ENCODE results near the gene LRRC25.

Gene LRRC25

DNA sequence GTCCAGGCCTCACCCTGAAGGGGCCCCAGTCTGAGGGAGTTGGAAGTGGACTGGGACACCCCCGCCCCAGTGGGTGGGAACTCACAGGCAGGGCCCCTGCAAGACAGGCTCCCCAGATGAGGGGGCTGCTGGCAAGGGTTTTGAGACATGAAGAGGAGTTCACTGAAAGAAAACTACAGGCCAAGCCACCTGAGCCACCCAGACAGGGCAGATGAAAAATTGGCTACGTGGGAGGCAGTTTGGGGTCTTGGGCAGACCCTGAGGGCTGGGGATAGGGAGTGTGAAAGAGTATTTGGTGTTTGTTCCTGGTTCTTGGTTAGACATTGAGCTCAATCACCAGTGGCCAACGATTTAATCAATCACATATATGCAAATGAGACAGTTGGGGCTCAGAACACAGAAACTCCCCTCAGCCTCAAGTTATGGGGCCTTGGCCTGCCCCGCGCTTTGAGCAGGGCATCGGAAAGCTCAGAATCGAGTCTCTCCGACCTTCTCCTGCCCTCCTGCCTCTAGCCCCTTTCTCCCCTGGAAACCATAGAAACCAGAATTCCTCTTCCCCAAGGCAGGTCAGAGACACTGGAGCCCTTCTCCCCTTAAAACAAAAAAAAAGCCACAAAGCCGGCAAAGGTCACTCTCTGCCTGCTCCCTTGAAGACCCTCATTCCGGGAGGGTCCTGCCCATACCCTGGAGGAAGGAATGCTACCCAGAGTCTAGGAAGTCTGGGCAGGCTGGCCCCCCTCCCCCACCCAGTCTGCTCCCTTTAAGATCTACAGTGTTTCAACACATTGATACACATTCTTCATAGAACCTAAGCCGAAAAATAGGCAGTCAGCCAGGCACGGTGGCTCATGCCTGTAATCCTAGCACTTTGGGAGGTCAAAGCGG, 41.8 kb upstream of the LRRC25 start:
- DNase-seq = no peak
- H3K9me3 Mint-ChIP-seq = peaks cover 3 to 5% of the 10 kb centered on the region in 2 donors
- H3K4me3 Mint-ChIP-seq = peak overlapping the region in 1 of 2 donors; percentile 23
- H3K27me3 Mint-ChIP-seq = no peaks in the 10 kb centered on the region
- peaks cover 29 to 76% of the 10 kb centered on the region in 2 donors for H3K4me1 Mint-ChIP-seq
- peaks cover 18 to 30% of the 10 kb centered on the region in 2 donors for H3K36me3 Mint-ChIP-seq
- peak overlapping the region; percentile 81 for H3K27ac Mint-ChIP-seq
- no peak for ATAC-seq (replicated peaks)

DNA sequence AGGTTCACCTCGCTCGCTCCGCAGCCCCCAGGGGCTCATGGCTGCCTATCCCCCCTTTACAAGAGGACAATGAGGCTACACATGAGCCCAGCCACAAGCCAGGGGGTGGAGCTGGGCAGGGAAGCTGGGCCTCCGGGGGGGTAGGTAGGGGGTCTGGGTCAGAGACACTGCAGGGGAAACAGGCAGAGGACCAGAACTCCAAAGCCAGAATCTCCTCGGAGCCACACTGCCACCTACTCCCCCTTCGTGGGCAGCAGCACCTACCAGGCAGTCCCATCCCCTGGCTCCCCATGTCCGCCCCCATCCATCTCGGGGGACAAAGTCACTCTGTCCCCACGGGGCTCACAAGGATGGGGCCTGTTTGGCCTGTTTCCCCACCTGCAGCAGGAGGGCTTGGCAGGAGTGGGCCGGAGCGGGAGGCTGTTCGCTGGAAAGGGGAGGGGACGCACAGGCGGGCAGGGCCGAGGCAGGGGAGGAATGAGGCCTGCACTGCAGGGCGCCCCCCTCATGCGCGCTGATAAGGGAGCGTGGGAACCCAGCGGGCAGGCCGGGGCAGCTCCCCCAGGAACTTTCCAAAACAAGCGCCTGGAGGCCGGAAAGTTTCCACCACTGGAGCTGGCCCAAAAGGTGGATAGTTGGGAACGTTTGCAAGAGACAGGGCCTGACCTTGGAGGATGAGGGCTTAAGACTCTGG, 41.1 kb upstream of the LRRC25 start:
- H3K9me3 Mint-ChIP-seq = peaks cover 3 to 5% of the 10 kb centered on the region in 2 donors
- no peak for DNase-seq
- H3K4me1 Mint-ChIP-seq = peaks cover 30 to 78% of the 10 kb centered on the region in 2 donors
- H3K36me3 Mint-ChIP-seq = peaks cover 12 to 22% of the 10 kb centered on the region in 2 donors
- peak overlapping the region; percentile 17 to 83 for H3K4me3 Mint-ChIP-seq
- ATAC-seq (replicated peaks) = no peak
- no peaks in the 10 kb centered on the region for H3K27me3 Mint-ChIP-seq
- H3K27ac Mint-ChIP-seq = peak overlapping the region; percentile 56

DNA sequence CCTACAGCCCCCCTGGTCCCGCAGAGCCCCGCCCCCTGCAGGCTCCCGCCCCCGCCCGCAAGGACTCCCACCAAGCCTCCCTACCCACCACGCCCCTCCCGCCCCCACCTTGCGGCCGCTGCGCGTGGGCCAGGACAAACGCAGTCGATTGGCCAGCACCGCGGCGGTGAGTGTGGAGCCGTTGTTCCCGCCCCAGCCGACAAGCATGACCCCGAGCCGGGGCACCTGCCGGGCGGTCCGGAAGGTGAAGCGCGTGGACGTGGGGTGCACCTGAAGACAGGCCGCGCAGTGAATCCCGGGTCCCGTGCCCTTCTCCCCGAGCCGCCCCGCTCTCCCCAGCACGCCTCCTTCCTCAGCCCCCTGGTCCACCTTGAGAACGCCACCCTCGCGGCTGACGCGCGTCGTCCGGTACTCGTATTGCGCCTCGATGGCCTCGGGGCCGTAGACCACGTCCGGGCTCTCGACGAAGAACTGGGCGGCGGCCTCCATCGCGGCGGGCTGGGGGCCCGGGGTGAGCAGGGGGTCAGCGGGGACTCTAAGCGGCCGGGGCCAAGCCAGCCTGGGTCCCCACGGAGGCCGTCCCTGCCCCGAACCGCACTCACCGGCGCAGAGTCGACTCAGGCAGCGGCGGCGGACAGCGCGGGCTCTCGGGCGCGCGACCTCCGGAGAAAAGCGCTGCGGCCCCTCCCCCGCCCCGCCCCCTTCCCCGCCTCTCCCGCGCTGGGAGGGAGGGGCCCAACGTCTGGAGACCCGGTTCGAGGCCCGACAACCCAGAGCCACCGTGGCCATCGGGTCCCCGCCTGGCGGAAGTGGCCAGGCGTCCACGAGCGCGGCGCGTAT, 40.3 kb upstream of the LRRC25 start, which contains the start of gene ISYNA1:
TSS of gene ISYNA1 (minus strand) at position 643 of the 840 bp plus-strand sequence. CDS start at position 489, 154 bp downstream.
- peak within 1 kb of the TSS; percentile 77 to 83 for H3K4me3 Mint-ChIP-seq
- H3K36me3 Mint-ChIP-seq = peaks cover 6 to 16% of the 10 kb centered on the region in 2 donors
- peaks cover 31 to 73% of the 10 kb centered on the region in 2 donors for H3K4me1 Mint-ChIP-seq
- H3K27me3 Mint-ChIP-seq = no peaks in the 10 kb centered on the region
- no peak for DNase-seq
- H3K9me3 Mint-ChIP-seq = peaks cover 3 to 5% of the 10 kb centered on the region in 2 donors
- peak within 1 kb of the TSS; percentile 76 for H3K27ac Mint-ChIP-seq
- peak; percentile 36 to 45 for ATAC-seq (replicated peaks)

DNA sequence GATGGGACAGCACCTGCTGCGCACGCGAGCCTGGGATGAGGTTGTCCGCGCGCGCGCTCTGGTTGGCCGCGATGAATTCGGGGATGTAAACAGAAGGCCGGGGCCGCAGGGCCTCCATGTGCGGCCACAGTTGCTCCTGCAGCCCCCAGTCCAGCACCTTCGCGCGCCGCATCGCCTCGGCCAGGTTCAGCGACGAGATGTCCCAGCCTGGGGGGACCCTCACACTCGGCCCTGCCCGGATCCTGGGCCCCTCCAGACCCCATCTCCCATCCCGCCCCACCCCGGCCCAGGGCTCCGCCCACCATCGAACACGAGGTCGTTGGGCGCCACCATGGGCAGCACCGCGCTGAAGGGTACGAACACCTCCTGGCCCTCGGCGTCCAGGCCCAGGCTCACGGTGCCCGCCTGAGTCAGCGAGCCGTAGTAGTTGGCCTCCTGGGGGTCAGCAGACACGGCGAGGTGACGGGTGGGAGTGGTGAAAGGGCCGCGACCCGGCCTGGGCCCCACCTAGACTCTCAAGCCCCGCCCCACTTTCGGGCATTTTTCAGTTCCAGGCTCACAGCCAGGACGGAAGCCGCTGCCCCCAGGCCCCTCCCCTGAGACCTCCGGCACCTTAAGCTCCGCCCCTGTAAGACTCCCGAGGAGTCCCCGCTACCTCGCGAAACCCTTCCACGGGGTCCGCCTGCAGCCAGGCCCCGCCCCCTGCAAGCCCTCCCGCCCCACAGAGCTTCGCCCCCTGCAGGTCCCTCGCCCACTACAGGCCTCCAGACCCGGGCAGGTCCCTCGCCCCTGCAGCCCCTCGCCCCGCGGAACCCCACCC, 39.5 kb upstream of the LRRC25 start:
- peaks cover 3 to 9% of the 10 kb centered on the region in 2 donors for H3K36me3 Mint-ChIP-seq
- H3K27ac Mint-ChIP-seq = peak overlapping the region; percentile 76
- H3K4me1 Mint-ChIP-seq = peaks cover 29 to 67% of the 10 kb centered on the region in 2 donors

DNA sequence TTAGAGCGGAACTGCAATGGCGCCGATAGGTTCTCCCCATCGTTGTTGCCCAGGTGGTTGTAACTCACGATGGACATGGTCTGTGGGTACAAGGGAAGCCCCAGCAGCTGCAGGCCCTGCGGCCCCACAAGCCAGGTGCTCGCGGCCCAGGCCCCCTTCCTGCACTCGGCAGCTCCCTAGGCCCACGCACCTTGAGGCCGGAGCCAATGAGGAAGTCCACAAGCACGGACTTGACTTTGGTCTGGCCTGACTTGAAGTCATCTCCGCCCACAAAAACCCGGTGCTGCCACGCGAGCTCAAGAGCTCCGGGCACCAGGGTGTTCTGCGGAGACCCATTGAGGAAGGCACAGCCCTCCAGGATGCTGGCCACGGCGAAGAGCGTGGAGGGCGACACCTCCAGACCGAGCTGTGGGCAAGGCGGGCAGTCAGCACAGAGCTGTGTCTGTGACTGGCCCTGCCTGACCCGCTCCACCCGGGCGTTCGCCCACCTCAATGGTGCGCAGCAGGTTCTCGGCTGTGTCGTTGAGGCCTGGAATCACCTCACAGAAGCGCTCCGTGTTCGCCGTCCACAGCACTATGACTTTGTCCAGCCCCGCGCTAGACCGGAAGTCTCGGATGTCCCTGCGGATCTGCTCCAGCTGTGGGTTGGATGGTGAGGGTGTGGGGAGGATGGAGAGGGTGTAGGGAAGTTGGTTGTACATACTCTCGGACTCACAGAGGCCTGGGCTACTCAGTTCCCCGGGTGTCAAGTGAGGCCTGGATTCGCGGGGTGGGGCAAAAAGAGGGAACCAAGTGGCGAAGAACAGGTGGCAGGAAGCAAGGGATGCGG, 38.6 kb upstream of the LRRC25 start:
- DNase-seq = no peak
- no peaks in the 10 kb centered on the region for H3K27me3 Mint-ChIP-seq
- H3K9me3 Mint-ChIP-seq = no peaks in the 10 kb centered on the region
- H3K4me1 Mint-ChIP-seq = peaks cover 27 to 60% of the 10 kb centered on the region in 2 donors
- peak overlapping the region; percentile 73 to 83 for H3K4me3 Mint-ChIP-seq
- H3K27ac Mint-ChIP-seq = peak overlapping the region; percentile 74
- H3K36me3 Mint-ChIP-seq = peaks cover 3 to 9% of the 10 kb centered on the region in 2 donors
- no peak for ATAC-seq (replicated peaks)

More for the DNA sequence above, 39.5 kb upstream of the LRRC25 start:
- Mint-ChIP-seq H3K9me3 (no peaks in the 10 kb centered on the region), H3K4me3 (peak overlapping the region; percentile 77 to 83), H3K27me3 (no peaks in the 10 kb centered on the region)
- peak; percentile 77 for DNase-seq
- peak; percentile 71 to 72 for ATAC-seq (replicated peaks)

DNA sequence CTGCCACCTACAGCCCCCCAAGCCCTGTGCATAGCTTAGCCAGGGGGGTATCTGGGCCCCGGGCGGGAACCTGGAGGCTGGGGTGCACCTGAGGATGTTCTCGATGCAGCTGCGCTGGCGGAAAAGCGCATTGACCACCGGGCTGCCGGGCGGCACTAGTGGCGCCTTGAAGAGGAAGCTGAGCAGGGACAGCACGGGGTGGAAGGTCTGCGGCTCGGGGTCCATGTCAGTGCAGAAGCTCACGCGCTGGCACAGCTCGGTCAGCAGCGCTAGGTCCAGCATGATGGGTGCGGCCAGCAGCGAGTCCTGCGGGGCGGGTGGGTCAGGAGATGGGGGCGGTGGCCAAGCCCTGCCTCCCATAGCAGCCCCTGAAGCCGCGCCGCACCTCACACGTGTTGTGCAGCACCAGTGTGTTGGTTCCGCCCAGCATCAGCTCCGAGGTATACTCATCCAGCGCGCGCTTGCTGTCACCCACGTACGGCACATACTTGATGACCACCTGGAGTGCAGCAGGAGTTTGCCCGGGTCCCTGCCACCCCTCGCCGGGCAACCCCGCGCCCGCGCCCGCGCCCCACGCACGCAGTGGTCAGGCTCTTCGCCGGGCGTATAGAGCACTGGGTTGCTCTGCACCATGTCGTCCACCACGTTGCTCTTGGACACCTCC, 37.9 kb upstream of the LRRC25 start:
- H3K4me3 Mint-ChIP-seq = peak overlapping the region in 1 of 2 donors; percentile 14
- H3K27me3 Mint-ChIP-seq = no peaks in the 10 kb centered on the region
- H3K36me3 Mint-ChIP-seq = peaks cover 3 to 5% of the 10 kb centered on the region in 2 donors
- H3K27ac Mint-ChIP-seq = no peak overlapping the region
- H3K4me1 Mint-ChIP-seq = peaks cover 25 to 64% of the 10 kb centered on the region in 2 donors
- H3K9me3 Mint-ChIP-seq = no peaks in the 10 kb centered on the region
- no peak for ATAC-seq (replicated peaks)
- no peak for DNase-seq

DNA sequence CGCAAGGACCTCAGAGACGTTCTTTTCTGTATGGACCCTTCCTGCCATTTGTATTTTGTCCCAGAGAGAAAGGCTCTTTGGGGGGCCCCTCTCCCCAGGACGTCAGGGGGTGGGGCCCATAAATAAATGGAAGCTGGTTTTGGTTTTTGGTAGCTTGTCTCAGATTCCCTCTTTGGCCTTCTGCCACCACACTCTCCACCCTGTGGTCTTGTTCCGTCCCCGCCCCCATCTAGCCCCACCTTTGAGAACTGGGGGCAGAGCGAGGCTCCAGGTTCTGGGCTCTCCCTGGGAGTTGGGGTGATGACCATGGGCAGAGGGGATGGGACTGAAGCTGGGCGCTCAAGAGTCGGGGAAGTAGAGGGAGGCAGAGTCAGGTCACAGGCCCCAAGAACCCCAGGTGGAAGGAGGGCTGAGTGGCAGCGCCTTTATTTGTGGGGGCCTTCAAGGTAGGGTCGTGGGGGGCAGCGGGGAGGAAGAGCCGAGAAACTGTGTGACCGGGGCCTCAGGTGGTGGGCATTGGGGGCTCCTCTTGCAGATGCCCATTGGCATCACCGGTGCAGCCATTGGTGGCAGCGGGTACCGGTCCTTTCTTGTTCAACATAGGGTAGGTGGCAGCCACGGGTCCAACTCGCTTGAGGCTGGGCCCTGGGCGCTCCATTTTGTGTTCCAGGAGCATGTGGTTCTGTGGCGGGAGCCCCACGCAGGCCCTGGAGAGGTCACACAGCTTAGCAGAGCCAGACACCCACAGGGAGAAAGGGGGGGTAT, 37.2 kb upstream of the LRRC25 start:
- Mint-ChIP-seq H3K27me3 (no peaks in the 10 kb centered on the region), H3K4me3 (peak overlapping the region; percentile 83 to 88), H3K36me3 (peaks cover 3% of the 10 kb centered on the region in 2 donors), H3K27ac (peak overlapping the region; percentile 73), H3K9me3 (no peaks in the 10 kb centered on the region), H3K4me1 (peaks cover 25 to 67% of the 10 kb centered on the region in 2 donors)
- DNase-seq (no peak), ATAC-seq (replicated peaks) (no peak)

DNA sequence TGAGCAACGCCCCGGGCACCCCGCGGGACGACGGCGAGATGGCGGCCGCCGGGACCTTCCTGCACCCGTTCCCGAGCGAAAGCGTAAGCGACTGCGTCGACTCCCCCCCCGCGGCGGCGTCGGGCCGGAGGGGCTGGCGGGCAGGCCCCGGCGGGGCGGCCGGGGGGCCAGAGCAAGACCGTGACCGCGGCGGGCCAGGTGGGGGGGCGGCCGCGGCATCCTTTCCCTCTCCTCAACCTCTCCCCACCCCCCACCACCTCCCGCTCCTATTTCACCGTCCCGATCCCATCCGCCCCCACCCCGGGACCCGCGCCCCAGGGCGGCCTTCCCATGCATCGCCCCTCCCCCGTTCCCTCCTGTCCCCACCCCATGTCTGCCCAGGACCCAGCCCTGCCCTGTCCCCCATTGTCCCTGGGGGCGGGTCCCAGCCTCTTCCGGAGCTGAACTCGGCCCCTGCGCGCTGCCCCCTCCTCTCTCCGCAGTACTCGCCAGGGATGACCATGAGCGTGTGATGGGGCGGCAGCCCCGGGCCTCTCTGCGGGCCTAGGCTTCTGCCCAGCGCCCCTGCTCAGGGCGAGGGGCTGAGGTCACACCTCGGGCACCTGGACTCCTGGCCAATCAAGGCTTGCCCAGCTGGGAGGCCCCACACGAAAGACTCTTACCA, 36.4 kb upstream of the LRRC25 start:
- Mint-ChIP-seq H3K27me3 (no peaks in the 10 kb centered on the region), H3K4me1 (peaks cover 25 to 66% of the 10 kb centered on the region in 2 donors), H3K36me3 (peaks cover 3% of the 10 kb centered on the region in 2 donors), H3K4me3 (peak overlapping the region; percentile 83 to 88), H3K27ac (peak overlapping the region; percentile 73), H3K9me3 (no peaks in the 10 kb centered on the region)
- DNase-seq = no peak
- no peak for ATAC-seq (replicated peaks)

DNA sequence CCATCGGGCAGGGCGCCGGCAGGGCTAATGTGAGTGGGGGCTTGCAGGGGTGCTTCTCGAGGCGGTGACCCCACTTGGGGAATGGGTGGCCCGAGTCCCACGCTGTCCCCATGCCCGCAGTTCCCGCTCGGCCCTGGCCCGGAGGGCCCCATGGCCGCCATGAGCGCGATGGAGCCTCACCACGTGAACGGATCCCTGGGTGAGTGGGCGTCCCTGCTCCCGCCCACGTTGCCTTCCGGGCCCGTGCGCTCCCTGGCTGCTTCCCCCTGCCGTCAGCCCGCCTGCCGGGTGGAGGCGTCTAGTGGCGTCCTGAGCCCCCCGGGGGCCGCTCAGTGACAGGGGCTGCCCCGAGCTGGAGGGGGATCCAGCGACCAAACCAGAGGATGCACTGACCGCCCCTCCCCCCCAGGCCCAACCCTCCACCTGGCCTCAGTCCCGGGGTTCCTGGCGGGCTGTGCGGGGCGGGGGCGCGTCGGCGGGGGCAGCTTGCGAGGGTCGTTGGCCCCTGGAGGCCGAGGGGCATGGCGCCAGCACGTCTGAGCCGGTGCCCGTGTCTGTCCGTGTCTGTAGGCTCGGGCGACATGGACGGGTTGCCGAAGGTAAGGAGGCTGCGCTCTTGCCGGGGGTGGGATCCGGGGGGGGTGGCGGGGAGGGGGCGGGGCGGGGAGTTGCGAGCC, 35.7 kb upstream of the LRRC25 start:
- DNase-seq = no peak
- Mint-ChIP-seq H3K27ac (peak overlapping the region; percentile 42), H3K4me1 (peaks cover 25 to 63% of the 10 kb centered on the region in 2 donors), H3K4me3 (peak overlapping the region; percentile 73 to 88), H3K9me3 (no peaks in the 10 kb centered on the region), H3K36me3 (peaks cover 3% of the 10 kb centered on the region in 2 donors), H3K27me3 (no peaks in the 10 kb centered on the region)
- ATAC-seq (replicated peaks) = peak; percentile 4 to 6

DNA sequence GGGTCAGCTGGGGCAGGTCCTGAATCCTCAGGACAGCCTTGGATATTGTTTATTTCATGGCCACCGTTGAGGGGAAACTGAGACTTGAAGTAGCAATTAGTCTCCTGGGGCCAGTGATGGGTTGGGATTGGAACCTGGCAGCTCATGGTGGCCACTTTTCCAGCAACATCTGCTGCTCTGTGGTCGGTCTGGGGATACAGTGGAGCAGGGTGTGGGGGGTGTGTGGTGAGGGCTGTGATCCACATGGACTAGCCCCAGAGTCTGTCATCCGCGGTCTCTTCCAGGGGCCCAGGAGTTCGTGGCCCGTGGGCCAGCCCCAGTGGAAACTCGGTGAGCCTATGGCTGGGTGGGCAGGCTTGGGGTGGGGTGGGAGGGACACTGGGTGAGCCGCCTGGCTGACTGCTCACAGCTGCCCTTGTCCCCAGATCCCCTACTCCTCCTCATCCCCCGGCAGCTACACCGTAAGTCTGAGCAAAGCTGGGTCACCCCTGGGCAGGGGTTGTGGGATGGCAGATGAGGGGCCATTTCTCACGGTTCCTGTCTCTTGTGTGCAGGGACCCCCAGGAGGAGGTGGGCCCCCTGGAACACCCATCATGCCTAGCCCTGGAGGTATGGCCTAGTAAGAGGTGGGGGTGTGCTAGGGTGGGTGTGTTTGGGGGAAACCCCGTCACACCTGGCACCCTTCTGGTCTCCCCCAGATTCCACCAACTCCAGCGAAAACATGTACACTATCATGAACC, 35.0 kb upstream of the LRRC25 start:
- peak overlapping the region; percentile 73 to 88 for H3K4me3 Mint-ChIP-seq
- DNase-seq = no peak
- ATAC-seq (replicated peaks) = no peak
- peak overlapping the region; percentile 65 for H3K27ac Mint-ChIP-seq
- H3K36me3 Mint-ChIP-seq = peaks cover 3% of the 10 kb centered on the region in 2 donors
- no peaks in the 10 kb centered on the region for H3K27me3 Mint-ChIP-seq
- no peaks in the 10 kb centered on the region for H3K9me3 Mint-ChIP-seq
- H3K4me1 Mint-ChIP-seq = peaks cover 22 to 56% of the 10 kb centered on the region in 2 donors

Measured in stimulated activated naive B cell treated with anti-CD40 and anti-IgM and Interleukin-4, amounts not matched to agents 10 μg/mL and 1 μg/mL and 100 μg/mL, for 72 hours (primary cell).